Heart left ventricle (tissue), 13 donors: ENCODE measurements around the gene RRP8.

Source experiments
- CTCF ChIP-seq, 12 donors: fragments of 200-600 bp; sonication (generic) in 4 of 12; IDR thresholded peaks; one replicate each; pipeline versions ENCODE4 v1.5.0 to v1.8.0; 2018 to 2022; ENCODE audit warnings: antibody characterized with exemption in 12 of 12, mild to moderate bottlenecking in 5 of 12
- POLR2A ChIP-seq, 2 donors: fragments of 450-650 bp; IDR thresholded peaks; one replicate each; pipeline ENCODE4 v1.6.1; 2017; ENCODE audit warnings: antibody characterized with exemption in 2 of 2, mild to moderate bottlenecking in 2 of 2, moderate library complexity in 2 of 2
- donor health status: ischemic (EF 13 %, LVEDD 7.1; RV severe dilation, severe dysfunction).
- donor health status: DM: no; HTN: yes; CAD: no.
- donor health status: DM: no; HTN: no; CAD: no.
- donor health status: ischemic (EF 25% LVEDD 6.9; RV normal size, moderate dysfunction).
- donor health status: ischemic (EF 25% LVEDD 5.7; RV mildly dilated, moderate dysfunction).
- donor health status: ischemic (EF 35%, LVEDD 5.7; RV mildly dilated, moderate dysfunction).
- donor health status: nonischemic (EF 11% LVEDD 7.7; RV severe dilation, severe dysfunction).
- donor health status: DM: yes; HTN: yes; CAD: no.
- donor health status: PGD.
- donor health status: ischemic (EF 29% LVEDD 5.4; RV normal size, mild dysfunction).
- donor health status: nonischemic (EF 23%, LVEDD 6.1; RV moderate dilation, normal function).

DNA sequence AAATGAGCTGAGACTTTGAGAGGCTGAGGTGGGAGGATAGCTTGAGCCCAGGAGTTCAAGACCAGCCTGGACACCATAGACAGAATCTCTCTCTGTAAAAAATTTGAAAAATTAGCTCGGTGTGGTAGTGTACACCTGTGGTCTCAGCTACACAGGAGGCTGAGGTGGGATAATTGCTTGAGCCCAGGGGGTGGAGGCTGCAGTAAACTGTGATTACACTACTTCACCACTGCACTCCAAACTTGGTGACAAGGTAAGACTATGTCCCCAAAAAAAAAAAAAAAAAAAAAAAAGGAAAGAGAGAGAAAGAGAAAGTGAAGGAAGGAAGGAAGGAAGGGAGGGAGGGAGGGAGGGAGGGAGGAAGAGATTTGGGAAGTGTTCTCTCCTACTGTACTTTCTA, 25.3 kb downstream of the RRP8 start:
- TF ChIP-seq CTCF (IDR thresholded peaks at IDR 0.05) (no peak), POLR2A (IDR thresholded peaks at IDR 0.05) (no peak)
